ENCODE results near the gene KIF3C.

GRCh38 chr2:25899404-25899970, 82.8 kb downstream of the KIF3C start:
- TF ChIP-seq GATA2 (IDR thresholded peaks at IDR 0.05; ENCODE audit: low read depth, low read length) = no peak
- TF ChIP-seq GATA3 (IDR thresholded peaks at IDR 0.05; ENCODE audit: low read depth, low read length) = no peak

All from SH-SY5Y (cell line).